ENCODE results near the gene MTUS2.
"Not testable (repeated sequence)": the region's sequence is repeated elsewhere in the genome, so short reads cannot be mapped to it uniquely, and the experiment has no call there.

The MTUS2 gene

GRCh38 chr13:29339386-29340272 is 519.5 kb downstream of the MTUS2 start:
- DNase-seq = no peak

- DNase-seq = not testable (repeated sequence)
These were observed 525.9 kb downstream of the MTUS2 start for GRCh38 chr13:29345860-29346582.

- DNase-seq = no peak
These were observed 534.9 kb downstream of the MTUS2 start for GRCh38 chr13:29355029-29355428.

GRCh38 chr13:29359181-29359580 is 539.0 kb downstream of the MTUS2 start:
- DNase-seq = no peak

GRCh38 chr13:29361716-29362115 is 541.6 kb downstream of the MTUS2 start:
- DNase-seq = no peak

GRCh38 chr13:29362849-29363604 is 542.9 kb downstream of the MTUS2 start:
- DNase-seq = peak; percentile 15

GRCh38 chr13:29369060-29369743 is 549.1 kb downstream of the MTUS2 start:
- peak; percentile 62 for DNase-seq

- DNase-seq = no peak
These were observed 559.1 kb downstream of the MTUS2 start for GRCh38 chr13:29379281-29379680.

GRCh38 chr13:29379865-29380264 is 559.7 kb downstream of the MTUS2 start:
- no peak for DNase-seq

GRCh38 chr13:29382021-29382420 is 561.9 kb downstream of the MTUS2 start:
- DNase-seq = no peak

- DNase-seq = no peak
These were observed 563.3 kb downstream of the MTUS2 start for GRCh38 chr13:29383476-29383875.

- DNase-seq = no peak
These were observed 564.3 kb downstream of the MTUS2 start for GRCh38 chr13:29384466-29384865.

GRCh38 chr13:29384871-29385270 is 564.7 kb downstream of the MTUS2 start:
- no peak for DNase-seq

GRCh38 chr13:29386246-29386645 is 566.1 kb downstream of the MTUS2 start:
- no peak for DNase-seq

- not testable (repeated sequence) for DNase-seq
These were observed 570.5 kb downstream of the MTUS2 start for GRCh38 chr13:29390598-29390997.

- no peak for DNase-seq
These were observed 576.3 kb downstream of the MTUS2 start for GRCh38 chr13:29396446-29396845.

GRCh38 chr13:29397265-29397664 is 577.1 kb downstream of the MTUS2 start:
- DNase-seq = no peak

- no peak for DNase-seq
These were observed 582.1 kb downstream of the MTUS2 start for GRCh38 chr13:29402166-29402636.

GRCh38 chr13:29405401-29405800 is 585.3 kb downstream of the MTUS2 start:
- no peak for DNase-seq

- DNase-seq = no peak
These were observed 591.3 kb downstream of the MTUS2 start for GRCh38 chr13:29411481-29411880.

GRCh38 chr13:29418026-29418425 is 597.9 kb downstream of the MTUS2 start:
- no peak for DNase-seq

- no peak for DNase-seq
These were observed 601.0 kb downstream of the MTUS2 start for GRCh38 chr13:29421118-29421517.

- DNase-seq = no peak
These were observed 601.9 kb downstream of the MTUS2 start for GRCh38 chr13:29422015-29422414.

All from GF-D8 (cell line).